DOHH2 (cell line): ENCODE data around the gene FZD1.

Source experiments
- CTCF ChIP-seq: fragments of 200-600 bp; sonication (generic); IDR thresholded peaks from one replicate; pipeline ENCODE4 v1.5.1; 2014; ENCODE audit warnings: antibody characterized with exemption, mild to moderate bottlenecking, low read depth, low read length; ENCODE audit not compliant: poor library complexity, severe bottlenecking
- EZH2phosphoT487 ChIP-seq: fragments of 200-600 bp; sonication (generic); IDR thresholded peaks from 2 replicates; pipeline ENCODE4 v1.6.1; 2017; ENCODE audit warnings: borderline replicate concordance, mild to moderate bottlenecking, antibody characterized with exemption, low read length, moderate library complexity, mixed read lengths

GRCh38 chr7:91235211-91235832, 28.9 kb upstream of the FZD1 start:
- no peak for TF ChIP-seq CTCF
- no peak for TF ChIP-seq EZH2phosphoT487
